MCF 10A (cell line): ENCODE results near the gene TAOK2. TPM values are rescaled to one million over a fixed set of nuclear protein-coding genes. Genes with fewer than 3 reads are reported as not detected.

Source experiments
- BruUV-seq: library from RNA; stranded (reverse); fragments of 400-500 nt; replicated peaks from 2 replicates; lab custom pipeline; 2021; lab: Mats Ljungman, UMichigan
- CTCF ChIA-PET: fragments of 300-600 bp; sonication (Branson Sonifier 250); formaldehyde crosslinking; extraction: SDS; loops from one replicate; lab custom pipeline; 2021; ENCODE audit warnings: antibody characterized with exemption, inconsistent platforms; lab: Yijun Ruan, JAX
- POLR2A ChIA-PET: fragments of 300-600, 350-650 bp; sonication (Branson Sonifier 250); formaldehyde crosslinking; extraction: SDS; loops from one replicate; lab custom pipeline; 2020; ENCODE audit warnings: antibody characterized with exemption, inconsistent platforms; lab: Yijun Ruan, JAX
- DNase-seq: peaks from one replicate; pipeline ENCODE4 v3.0.0-alpha.2; 2018; ENCODE audit not compliant: unreplicated experiment
- H3K27ac Mint-ChIP-seq: one replicate; pipeline ENCODE4 v1.8.0; 2022; ENCODE audit warnings: mild to moderate bottlenecking, low read depth, mixed read lengths; ENCODE audit not compliant: unreplicated experiment
- H3K27me3 Mint-ChIP-seq: one replicate; pipeline ENCODE4 v1.8.0; 2022; ENCODE audit warnings: mixed read lengths; ENCODE audit not compliant: insufficient read depth, unreplicated experiment
- H3K36me3 Mint-ChIP-seq: one replicate; pipeline ENCODE4 v1.8.0; 2022; ENCODE audit warnings: mild to moderate bottlenecking, moderate library complexity, mixed read lengths; ENCODE audit not compliant: insufficient read depth, unreplicated experiment
- H3K4me1 Mint-ChIP-seq: one replicate; pipeline ENCODE4 v1.8.0; 2022; ENCODE audit warnings: mixed read lengths; ENCODE audit not compliant: insufficient read depth, unreplicated experiment
- H3K4me3 Mint-ChIP-seq: one replicate; pipeline ENCODE4 v1.8.0; 2022; ENCODE audit warnings: mild to moderate bottlenecking, moderate library complexity, mixed read lengths; ENCODE audit not compliant: unreplicated experiment
- H3K9me3 Mint-ChIP-seq: one replicate; pipeline ENCODE4 v1.8.0; 2022; ENCODE audit warnings: mixed read lengths; ENCODE audit not compliant: unreplicated experiment
- CTCF ChIP-seq: fragments of 200-600 bp; IDR thresholded peaks from one replicate; pipeline ENCODE4 v1.8.0; 2022; ENCODE audit warnings: antibody characterized with exemption, mild to moderate bottlenecking; ENCODE audit not compliant: unreplicated experiment
- intact Hi-C: fragments of 100-400 bp; cut with micrococcal nuclease; formaldehyde crosslinking; loops from 2 replicates; pipeline ENCODE4 v1.14.1; 2022
- total RNA-seq: library from RNA; stranded (reverse); gene quantifications from 2 replicates; pipeline ENCODE4 v1.2.3, GENCODE V29; 2022

Gene TAOK2
- total RNA-seq, 1 experiment from 2014 or later, result 29.3 TPM

- no peak for TF ChIP-seq CTCF
- no peak for DNase-seq
- no peak overlapping the region for H3K4me3 Mint-ChIP-seq
- ChIA-PET POLR2A (no interaction called here), CTCF (interaction anchor here (0.9 kb wide), 1 partner anchor 30 kb away, joined by 3 read pairs; no protein-coding TSS in a partner anchor)
- H3K4me1 Mint-ChIP-seq, result no peaks in the 10 kb centered on the region
- no peak overlapping the region for H3K27ac Mint-ChIP-seq
- H3K9me3 Mint-ChIP-seq, result no peaks in the 10 kb centered on the region
- H3K27me3 Mint-ChIP-seq, result peaks cover 52% of the 10 kb centered on the region
- no peaks in the 10 kb centered on the region for H3K36me3 Mint-ChIP-seq
- no TSS peak for BruUV-seq
- intact Hi-C loops, result no loop called here
These were observed 51.9 kb downstream of the TAOK2 start for GRCh38 chr16:30025574-30025973.

GRCh38 chr16:30026449-30026848 is 52.8 kb downstream of the TAOK2 start:
- no peak for DNase-seq
- ChIA-PET CTCF (no interaction called here), POLR2A (no interaction called here)
- BruUV-seq, result no TSS peak
- Mint-ChIP-seq H3K27me3 (peaks cover 53% of the 10 kb centered on the region), H3K9me3 (no peaks in the 10 kb centered on the region), H3K27ac (no peak overlapping the region), H3K4me1 (no peaks in the 10 kb centered on the region), H3K4me3 (no peak overlapping the region), H3K36me3 (no peaks in the 10 kb centered on the region)
- TF ChIP-seq CTCF, result no peak
- intact Hi-C loops, result no loop called here

- H3K4me3 Mint-ChIP-seq, result no peak overlapping the region
- no peaks in the 10 kb centered on the region for H3K4me1 Mint-ChIP-seq
- no peaks in the 10 kb centered on the region for H3K9me3 Mint-ChIP-seq
- no peak for DNase-seq
- peaks cover 53% of the 10 kb centered on the region for H3K27me3 Mint-ChIP-seq
- CTCF ChIA-PET, result no interaction called here
- TF ChIP-seq CTCF, result no peak
- no peaks in the 10 kb centered on the region for H3K36me3 Mint-ChIP-seq
- intact Hi-C loops, result no loop called here
- H3K27ac Mint-ChIP-seq, result no peak overlapping the region
- POLR2A ChIA-PET, result no interaction called here
- BruUV-seq, result no TSS peak
These were observed 54.1 kb downstream of the TAOK2 start for GRCh38 chr16:30027588-30028437.

GRCh38 chr16:30028438-30029076 is 54.9 kb downstream of the TAOK2 start:
- peaks cover 53% of the 10 kb centered on the region for H3K27me3 Mint-ChIP-seq
- H3K4me3 Mint-ChIP-seq, result no peak overlapping the region
- POLR2A ChIA-PET, result no interaction called here
- intact Hi-C loops, result no loop called here
- no peak overlapping the region for H3K27ac Mint-ChIP-seq
- CTCF ChIA-PET, result no interaction called here
- BruUV-seq, result no TSS peak
- peak; percentile 27 for DNase-seq
- H3K9me3 Mint-ChIP-seq, result no peaks in the 10 kb centered on the region
- TF ChIP-seq CTCF, result no peak
- no peaks in the 10 kb centered on the region for H3K36me3 Mint-ChIP-seq
- no peaks in the 10 kb centered on the region for H3K4me1 Mint-ChIP-seq
